Measurements from ENCODE around the gene MTREX. TPM values are rescaled to one million over a fixed set of nuclear protein-coding genes. Genes with fewer than 3 reads are reported as not detected.

MTREX gene
- total and polyA plus RNA-seq, 4 donors = 10.0 to 43.8 (median 23.7) TPM

- Histone ChIP-seq H3K27me3 (ENCODE audit: control insufficient read depth in 4 of 4, insufficient read depth in 4 of 4, low read length in 3 of 4) (no peaks in the 10 kb centered on the region), H3K27ac (ENCODE audit: low read depth in 1 of 2, low read length in 2 of 2) (peak overlapping the region; percentile 38 to 44), H3K4me3 (ENCODE audit: low read depth in 1 of 3, low read length in 3 of 3) (peak overlapping the region in 2 of 3 donors; percentile 3 to 29), H3K4me1 (ENCODE audit: control insufficient read depth in 4 of 4, insufficient read depth in 4 of 4, low read length in 3 of 4) (peaks cover 3 to 22% (median 9%) of the 10 kb centered on the region in 4 donors), H3K9ac (ENCODE audit: low read depth in 1 of 2, low read length in 2 of 2) (peak overlapping the region in 1 of 2 donors; percentile 17), H3K9me3 (ENCODE audit: control insufficient read depth in 4 of 4, low read length in 3 of 4) (no peaks in the 10 kb centered on the region), H3K36me3 (ENCODE audit: control insufficient read depth in 4 of 4, insufficient read depth in 3 of 4, low read depth in 1 of 4, low read length in 3 of 4) (peaks cover 2 to 9% (median 7%) of the 10 kb centered on the region in 4 donors)
- WGBS = 43% methylated on average over 2 of the region's 2 CpGs
- DNase-seq (ENCODE audit: low spot score) = no peak
- TF ChIP-seq MAX (IDR thresholded peaks at IDR 0.05) = no peak
- TF ChIP-seq ATF3 (IDR thresholded peaks at IDR 0.05) = peak; percentile 22
- TF ChIP-seq SP1 (IDR thresholded peaks at IDR 0.05) = peak; percentile 21
- TF ChIP-seq HNF4G (IDR thresholded peaks at IDR 0.05) = no peak
- TF ChIP-seq REST (IDR thresholded peaks at IDR 0.05) = no peak
- peak; percentile 32 to 52 for TF ChIP-seq HNF4A (conservative IDR thresholded peaks at IDR 0.05)
- TF ChIP-seq GABPA (IDR thresholded peaks at IDR 0.05 in 1 of 2, conservative IDR thresholded peaks at IDR 0.05 in 1 of 2) = no peak
- no peak for TF ChIP-seq NR2F2 (IDR thresholded peaks at IDR 0.05)
These were observed 76.3 kb downstream of the MTREX start for GRCh38 chr5:55384072-55384471.

- Histone ChIP-seq H3K27ac (ENCODE audit: low read depth in 1 of 2, low read length in 2 of 2) (no peak overlapping the region), H3K36me3 (ENCODE audit: control insufficient read depth in 4 of 4, insufficient read depth in 3 of 4, low read depth in 1 of 4, low read length in 3 of 4) (peaks cover 0 to 6% (median 3%) of the 10 kb centered on the region in 4 donors)
These were observed 77.4 kb downstream of the MTREX start for GRCh38 chr5:55385227-55385626.

More at GRCh38 chr5:55385227-55385626, 77.4 kb downstream of the MTREX start:
- WGBS = 100% methylated on average over 1 of the region's 1 CpG
- Histone ChIP-seq H3K9me3 (ENCODE audit: control insufficient read depth in 4 of 4, low read length in 3 of 4) (no peaks in the 10 kb centered on the region), H3K27me3 (ENCODE audit: control insufficient read depth in 4 of 4, insufficient read depth in 4 of 4, low read length in 3 of 4) (no peaks in the 10 kb centered on the region), H3K4me1 (ENCODE audit: control insufficient read depth in 4 of 4, insufficient read depth in 4 of 4, low read length in 3 of 4) (peaks cover 3 to 23% (median 14%) of the 10 kb centered on the region in 4 donors), H3K9ac (ENCODE audit: low read depth in 1 of 2, low read length in 2 of 2) (no peak overlapping the region), H3K4me3 (ENCODE audit: low read depth in 1 of 3, low read length in 3 of 3) (no peak overlapping the region)
- no peak for DNase-seq (ENCODE audit: low spot score)
- TF ChIP-seq EGR1 (IDR thresholded peaks at IDR 0.05; ENCODE audit: low read depth in 2 of 2) (no peak), GABPA (IDR thresholded peaks at IDR 0.05 in 1 of 2, conservative IDR thresholded peaks at IDR 0.05 in 1 of 2) (no peak), JUND (IDR thresholded peaks at IDR 0.05) (no peak), RAD21 (IDR thresholded peaks at IDR 0.05) (no peak), RXRA (IDR thresholded peaks at IDR 0.05) (no peak), YY1 (IDR thresholded peaks at IDR 0.05) (no peak), CTCF (IDR thresholded peaks at IDR 0.05; ENCODE audit: low read depth, low read length, missing input control) (no peak)

Data from liver (tissue), 9 donors.